HEK293 (cell line): ENCODE measurements around the gene NAGLU.

Experiments
- ATF2 ChIP-seq: fragments of 450-650 bp; formaldehyde crosslinking; IDR thresholded peaks from 2 replicates; pipeline ENCODE4 v1.5.1; 2016; ENCODE audit warnings: missing biosample characterization, missing genetic modification characterization, low read depth
- EGR2 ChIP-seq: fragments of 450-650 bp; formaldehyde crosslinking; IDR thresholded peaks from 2 replicates; pipeline ENCODE4 v1.5.1; 2016; ENCODE audit warnings: low read depth, missing biosample characterization, missing genetic modification characterization
- ELK4 ChIP-seq: IDR thresholded peaks from 2 replicates; pipeline ENCODE4 v1.6.1; 2011; ENCODE audit warnings: mild to moderate bottlenecking, low read depth, low read length, borderline replicate concordance
- GLIS1 ChIP-seq: fragments of 450-650 bp; formaldehyde crosslinking; IDR thresholded peaks from 2 replicates; pipeline ENCODE4 v1.5.1; 2016; ENCODE audit warnings: missing biosample characterization, missing genetic modification characterization
- IKZF3 ChIP-seq: fragments of 450-650 bp; IDR thresholded peaks from 2 replicates; pipeline ENCODE4 v1.5.0; 2018; ENCODE audit warnings: missing biosample characterization, mild to moderate bottlenecking, missing genetic modification characterization, moderate library complexity
- MEIS1 ChIP-seq: sonication (generic); formaldehyde crosslinking; IDR thresholded peaks from 2 replicates; pipeline ENCODE4 v1.8.1; 2022; ENCODE audit warnings: missing genetic modification reagents, mild to moderate bottlenecking, borderline replicate concordance
- OVOL3 ChIP-seq: fragments of 450-650 bp; formaldehyde crosslinking; IDR thresholded peaks from 2 replicates; pipeline ENCODE4 v1.5.1; 2016; ENCODE audit warnings: missing biosample characterization, missing genetic modification characterization
- PATZ1 ChIP-seq: fragments of 450-650 bp; formaldehyde crosslinking; IDR thresholded peaks from 2 replicates; pipeline ENCODE4 v1.5.1; 2016; ENCODE audit warnings: missing biosample characterization, missing genetic modification characterization
- PRDM10 ChIP-seq: fragments of 450-650 bp; formaldehyde crosslinking; IDR thresholded peaks from 2 replicates; pipeline ENCODE4 v1.5.1; 2016; ENCODE audit warnings: missing biosample characterization, missing genetic modification characterization
- ZBTB20 ChIP-seq: fragments of 450-650 bp; formaldehyde crosslinking; IDR thresholded peaks from 2 replicates; pipeline ENCODE4 v1.5.1; 2016; ENCODE audit warnings: missing biosample characterization, missing genetic modification characterization
- ZBTB21 ChIP-seq: fragments of 450-650 bp; formaldehyde crosslinking; IDR thresholded peaks from 2 replicates; pipeline ENCODE4 v1.5.1; 2017; ENCODE audit warnings: missing biosample characterization, missing genetic modification characterization
- ZEB2 ChIP-seq: fragments of 450-650 bp; formaldehyde crosslinking; IDR thresholded peaks from 2 replicates; pipeline ENCODE4 v1.5.1; 2016; ENCODE audit warnings: missing biosample characterization, missing genetic modification characterization
- ZFP41 ChIP-seq: fragments of 450-650 bp; formaldehyde crosslinking; IDR thresholded peaks from 2 replicates; pipeline ENCODE4 v1.5.1; 2016; ENCODE audit warnings: missing biosample characterization, missing genetic modification characterization, borderline replicate concordance
- ZNF157 ChIP-seq: fragments of 450-650 bp; formaldehyde crosslinking; IDR thresholded peaks from 2 replicates; pipeline ENCODE4 v1.5.1; 2016; ENCODE audit warnings: missing biosample characterization, missing genetic modification characterization
- ZNF214 ChIP-seq: fragments of 450-650 bp; formaldehyde crosslinking; IDR thresholded peaks from 2 replicates; pipeline ENCODE4 v1.5.1; 2017; ENCODE audit warnings: missing biosample characterization, mild to moderate bottlenecking, missing genetic modification characterization, borderline replicate concordance
- ZNF302 ChIP-seq: fragments of 450-650 bp; formaldehyde crosslinking; IDR thresholded peaks from 2 replicates; pipeline ENCODE4 v1.5.1; 2016; ENCODE audit warnings: missing biosample characterization, missing genetic modification characterization, low read depth
- ZNF341 ChIP-seq: fragments of 450-650 bp; formaldehyde crosslinking; IDR thresholded peaks from 2 replicates; pipeline ENCODE4; 2016; ENCODE audit warnings: low read depth, missing biosample characterization, missing genetic modification characterization
- ZNF501 ChIP-seq: fragments of 450-650 bp; formaldehyde crosslinking; IDR thresholded peaks from 2 replicates; pipeline ENCODE4 v1.5.1; 2016; ENCODE audit warnings: missing biosample characterization, missing genetic modification characterization
- ZNF518A ChIP-seq: fragments of 450-650 bp; formaldehyde crosslinking; conservative IDR thresholded peaks from 2 replicates; pipeline ENCODE4 v1.5.1; 2016; ENCODE audit warnings: low read depth, missing biosample characterization, missing genetic modification characterization
- ZNF571 ChIP-seq: fragments of 450-650 bp; formaldehyde crosslinking; IDR thresholded peaks from 2 replicates; pipeline ENCODE4 v1.5.0; 2017; ENCODE audit warnings: missing biosample characterization, missing genetic modification characterization
- ZNF621 ChIP-seq: fragments of 450-650 bp; formaldehyde crosslinking; IDR thresholded peaks from 2 replicates; pipeline ENCODE4 v1.5.1; 2017; ENCODE audit warnings: missing biosample characterization, missing genetic modification characterization
- ZNF624 ChIP-seq: fragments of 450-650 bp; formaldehyde crosslinking; IDR thresholded peaks from 2 replicates; pipeline ENCODE4 v1.5.1; 2017; ENCODE audit warnings: missing biosample characterization, missing genetic modification characterization
- ZNF626 ChIP-seq: fragments of 450-650 bp; sonication (Bioruptor Pico); formaldehyde crosslinking; IDR thresholded peaks from 2 replicates; pipeline ENCODE4 v1.5.1; 2018; ENCODE audit warnings: missing biosample characterization, missing genetic modification characterization, inconsistent platforms
- ZNF639 ChIP-seq: fragments of 450-650 bp; formaldehyde crosslinking; IDR thresholded peaks from 2 replicates; pipeline ENCODE4 v1.5.1; 2016; ENCODE audit warnings: missing biosample characterization, missing genetic modification characterization
- ZNF654 ChIP-seq: fragments of 450-650 bp; formaldehyde crosslinking; IDR thresholded peaks from 2 replicates; pipeline ENCODE4 v1.5.1; 2016; ENCODE audit warnings: low read depth, missing biosample characterization, missing genetic modification characterization
- ZNF768 ChIP-seq: fragments of 450-650 bp; formaldehyde crosslinking; IDR thresholded peaks from 2 replicates; pipeline ENCODE4 v1.5.1; 2018; ENCODE audit warnings: missing biosample characterization, mild to moderate bottlenecking, missing genetic modification characterization

The NAGLU gene

GRCh38 chr17:42561897-42562387, 25.9 kb downstream of the NAGLU start, which contains the start of gene COASY (continued):
- no peak for TF ChIP-seq ZFP41
- no peak for TF ChIP-seq ZNF654
- TF ChIP-seq ZNF501: peak; percentile 70; the same call in 1 of the 2 replicates
- TF ChIP-seq ZNF341 (tag by site-specific recombination): peak; percentile 64
- peak; percentile 85; the same call in 1 of the 2 replicates for TF ChIP-seq OVOL3 (tag by site-specific recombination)
- no peak for TF ChIP-seq MEIS1 (CRISPR knock-in tag)
- no peak for TF ChIP-seq ZNF621 (tag by site-specific recombination)
- TF ChIP-seq PRDM10: peak; percentile 62
- TF ChIP-seq ZBTB20 (tag by site-specific recombination): no peak; the same call in 1 of the 2 replicates
- peak; percentile 78 for TF ChIP-seq ZBTB21 (tag by site-specific recombination)
- no peak for TF ChIP-seq ZNF302 (tag by site-specific recombination)
- peak; percentile 78 for TF ChIP-seq ZNF639 (tag by site-specific recombination)
- no peak for TF ChIP-seq ZNF571 (tag by site-specific recombination)
- TF ChIP-seq ATF2: no peak
- TF ChIP-seq ZNF157: no peak
- no peak for TF ChIP-seq ZNF624
- no peak for TF ChIP-seq ELK4
- peak; percentile 89 for TF ChIP-seq ZEB2
- peak; percentile 37; the same call in 1 of the 2 replicates for TF ChIP-seq GLIS1 (tag by site-specific recombination)
- peak; percentile 48; the same call in 1 of the 2 replicates for TF ChIP-seq PATZ1
- TF ChIP-seq EGR2 (tag by site-specific recombination): peak; percentile 28; the same call in 1 of the 2 replicates
- TF ChIP-seq ZNF214 (tag by site-specific recombination): no peak
- TF ChIP-seq IKZF3 (tag by site-specific recombination): peak; percentile 98
- no peak for TF ChIP-seq ZNF626 (tag by site-specific recombination)
- TF ChIP-seq ZNF768 (tag by site-specific recombination): no peak
- TF ChIP-seq ZNF518A: peak; percentile 95
